Mesenchymal stem cell (in vitro differentiated cells and primary cell): Measurements from ENCODE around the gene PRSS50. TPM values are rescaled to one million over a fixed set of nuclear protein-coding genes. Genes with fewer than 3 reads are reported as not detected.

Experiments used
- DNase-seq: peaks from one replicate; pipeline ENCODE4 v3.0.0-alpha.2; 2013
- H2AFZ ChIP-seq: one replicate; pipeline ENCODE4 v1.6.1; 2013; ENCODE audit warnings: low read depth, mild to moderate bottlenecking, control low read depth, inconsistent platforms, low read length, moderate library complexity
- H2AK5ac ChIP-seq: 2 replicates; pipeline ENCODE4 v1.6.1; 2013; ENCODE audit warnings: low read length, moderate library complexity, mild to moderate bottlenecking, inconsistent platforms; ENCODE audit not compliant: severe bottlenecking
- H2BK120ac ChIP-seq: one replicate; pipeline ENCODE4 v1.6.1; 2013; ENCODE audit warnings: low read depth, mild to moderate bottlenecking, inconsistent platforms, low read length, moderate library complexity
- H2BK12ac ChIP-seq, 2 experiments: one replicate each; pipeline ENCODE4 v1.6.1; 2013; ENCODE audit warnings: inconsistent platforms in 2 of 2, low read length in 2 of 2, mild to moderate bottlenecking in 2 of 2, moderate library complexity in 2 of 2, control low read depth in 1 of 2
- H2BK15ac ChIP-seq: one replicate; pipeline ENCODE4 v1.6.1; 2013; ENCODE audit warnings: mild to moderate bottlenecking, low read depth, inconsistent platforms; ENCODE audit not compliant: poor library complexity, severe bottlenecking
- H2BK5ac ChIP-seq: 2 replicates; pipeline ENCODE4 v1.6.1; 2013; ENCODE audit warnings: low read depth, mild to moderate bottlenecking, low read length, control low read depth, inconsistent platforms; ENCODE audit not compliant: poor library complexity, severe bottlenecking
- H3K14ac ChIP-seq, 2 experiments: one replicate each; pipeline ENCODE4 v1.6.1; 2013; ENCODE audit warnings: inconsistent platforms in 2 of 2, low read length in 2 of 2, control low read depth in 1 of 2, mild to moderate bottlenecking in 1 of 2, moderate library complexity in 1 of 2
- H3K18ac ChIP-seq, 2 experiments: one replicate each; pipeline ENCODE4 v1.6.1; 2013; ENCODE audit warnings: inconsistent platforms in 2 of 2, low read length in 2 of 2, control low read depth in 1 of 2, low read depth in 1 of 2, mild to moderate bottlenecking in 1 of 2
- H3K23ac ChIP-seq, 2 experiments: one replicate each; pipeline ENCODE4 v1.6.1; 2013; ENCODE audit warnings: inconsistent platforms in 2 of 2, low read length in 2 of 2, mild to moderate bottlenecking in 2 of 2, moderate library complexity in 2 of 2, control low read depth in 1 of 2
- H3K27ac ChIP-seq: 2 replicates; pipeline ENCODE4 v1.5.1; 2013; ENCODE audit warnings: mild to moderate bottlenecking, moderate library complexity, low read length, control low read depth, inconsistent platforms; ENCODE audit not compliant: poor library complexity, severe bottlenecking
- H3K27me3 ChIP-seq, 2 experiments: 2 replicates each; pipeline versions ENCODE4 v1.6.1 to v1.7.0; 2013; ENCODE audit warnings: low read length in 2 of 2, mild to moderate bottlenecking in 2 of 2, moderate library complexity in 2 of 2, control low read depth in 1 of 2, inconsistent platforms in 1 of 2; ENCODE audit not compliant: control insufficient read depth in 1 of 2, insufficient read depth in 1 of 2
- H3K36me3 ChIP-seq, 2 experiments: 2 replicates each; pipeline versions ENCODE4 v1.6.1 to v1.7.0; 2013; ENCODE audit warnings: low read length in 2 of 2, control low read depth in 1 of 2, inconsistent platforms in 1 of 2, low read depth in 1 of 2, mild to moderate bottlenecking in 1 of 2; ENCODE audit not compliant: insufficient read depth in 2 of 2, control insufficient read depth in 1 of 2
- H3K4ac ChIP-seq, 2 experiments: one replicate each; pipeline ENCODE4 v1.6.1; 2013; ENCODE audit warnings: inconsistent platforms in 2 of 2, low read length in 2 of 2, mild to moderate bottlenecking in 2 of 2, moderate library complexity in 2 of 2, control low read depth in 1 of 2, low read depth in 1 of 2
- H3K4me1 ChIP-seq: 2 replicates; pipeline ENCODE4 v1.6.1; 2013; ENCODE audit warnings: low read depth, low read length, control low read depth; ENCODE audit not compliant: control insufficient read depth, insufficient read depth
- H3K4me2 ChIP-seq: 2 replicates; pipeline ENCODE4 v1.6.1; 2013; ENCODE audit warnings: low read length, mild to moderate bottlenecking, inconsistent platforms; ENCODE audit not compliant: poor library complexity, severe bottlenecking
- H3K4me3 ChIP-seq, 2 experiments: 2 replicates each; pipeline versions ENCODE4 v1.5.1 to v1.7.0; 2013; ENCODE audit warnings: low read length in 2 of 2, mild to moderate bottlenecking in 2 of 2, control low read depth in 1 of 2, low read depth in 1 of 2; ENCODE audit not compliant: insufficient read depth in 1 of 2
- H3K79me1 ChIP-seq: replicated peaks from 2 replicates; pipeline ENCODE4 v1.6.1; 2013; ENCODE audit warnings: mild to moderate bottlenecking, control low read depth, low read length, inconsistent platforms; ENCODE audit not compliant: poor library complexity, severe bottlenecking
- H3K9ac ChIP-seq: 2 replicates; pipeline ENCODE4 v1.7.0; 2013; ENCODE audit warnings: mild to moderate bottlenecking, low read length, moderate library complexity
- H3K9me3 ChIP-seq: 2 replicates; pipeline ENCODE4 v1.7.0; 2013; ENCODE audit warnings: mild to moderate bottlenecking, low read length; ENCODE audit not compliant: control insufficient read depth
- H4K8ac ChIP-seq: one replicate; pipeline ENCODE4 v1.6.1; 2013; ENCODE audit warnings: inconsistent platforms, mild to moderate bottlenecking, low read length, moderate library complexity
- H4K91ac ChIP-seq: one replicate; pipeline ENCODE4 v1.6.1; 2013; ENCODE audit warnings: mild to moderate bottlenecking, low read length, inconsistent platforms
- WGBS: methylation state at CpG from one replicate; pipeline ENCODE4 v1.1.7; 2013; ENCODE audit warnings: mixed read lengths; 5-methylcytosine and 5-hydroxymethylcytosine counted together
- polyA plus RNA-seq, 2 experiments: library from polyadenylated mRNA; stranded (reverse); fragments of 200-250 nt; gene quantifications; one replicate each; pipeline ENCODE4 v1.2.3, GENCODE V29; 2013

Gene PRSS50
- polyA plus RNA-seq (2013, experiment 1 of 2), result not detected
- not detected for polyA plus RNA-seq (2013, experiment 2 of 2)

- no peak within 1 kb of the TSS for H3K27ac ChIP-seq
- H3K9me3 ChIP-seq, result peaks cover 3% of the 10 kb centered on the region
- no peak for DNase-seq
- WGBS, result 88% methylated on average over 60 of the region's 61 CpGs
- no peak within 1 kb of the TSS for H2BK5ac ChIP-seq
- H3K18ac ChIP-seq, result no peak within 1 kb of the TSS
- H3K36me3 ChIP-seq, result no peaks in the 10 kb centered on the region
- no peaks in the 10 kb centered on the region for H3K79me1 ChIP-seq
- H2AFZ ChIP-seq, result no peak within 1 kb of the TSS
- peaks cover 10 to 67% of the 10 kb centered on the region in 2 experiments for H3K27me3 ChIP-seq
- no peak within 1 kb of the TSS for H4K91ac ChIP-seq
- H2AK5ac ChIP-seq, result no peak within 1 kb of the TSS
- no peak within 1 kb of the TSS for H3K4ac ChIP-seq
- no peak within 1 kb of the TSS for H2BK12ac ChIP-seq
- H2BK120ac ChIP-seq, result no peak within 1 kb of the TSS
- no peak within 1 kb of the TSS for H3K23ac ChIP-seq
- no peak within 1 kb of the TSS for H4K8ac ChIP-seq
- H3K14ac ChIP-seq, result no peak within 1 kb of the TSS
- H3K4me2 ChIP-seq, result no peak within 1 kb of the TSS
- no peak within 1 kb of the TSS for H3K9ac ChIP-seq
- no peak within 1 kb of the TSS for H3K4me3 ChIP-seq
- no peaks in the 10 kb centered on the region for H3K4me1 ChIP-seq
- H2BK15ac ChIP-seq, result no peak within 1 kb of the TSS
Measured at GRCh38 chr3:46717447-46718231, at the start of gene PRSS50. PRSS50 (minus strand) TSS chr3:46717869; CDS start chr3:46717824, 45 bp downstream.

GRCh38 chr3:46764206-46764605, 46.5 kb upstream of the PRSS50 start:
- Histone ChIP-seq H2BK12ac (no peak overlapping the region), H3K4me2 (no peak overlapping the region), H3K27ac (no peak overlapping the region), H3K4ac (no peak overlapping the region), H2AFZ (no peak overlapping the region), H3K36me3 (no peaks in the 10 kb centered on the region), H3K9ac (no peak overlapping the region), H2AK5ac (no peak overlapping the region), H2BK5ac (no peak overlapping the region), H2BK15ac (no peak overlapping the region), H2BK120ac (no peak overlapping the region), H3K27me3 (no peaks in the 10 kb centered on the region), H3K79me1 (no peaks in the 10 kb centered on the region), H3K14ac (no peak overlapping the region), H4K91ac (no peak overlapping the region), H4K8ac (no peak overlapping the region), H3K4me1 (no peaks in the 10 kb centered on the region), H3K23ac (no peak overlapping the region), H3K18ac (no peak overlapping the region), H3K4me3 (no peak overlapping the region), H3K9me3 (peaks cover 48% of the 10 kb centered on the region)
- DNase-seq, result no peak
- 100% methylated on average over 1 of the region's 1 CpG for WGBS

GRCh38 chr3:46763178-46763577, 45.5 kb upstream of the PRSS50 start:
- Histone ChIP-seq H3K18ac (no peak overlapping the region), H2BK120ac (no peak overlapping the region), H3K79me1 (no peaks in the 10 kb centered on the region), H3K14ac (no peak overlapping the region), H4K91ac (no peak overlapping the region), H2BK15ac (no peak overlapping the region), H3K4me2 (no peak overlapping the region), H3K4me1 (no peaks in the 10 kb centered on the region), H2BK12ac (no peak overlapping the region), H3K27ac (no peak overlapping the region), H3K9me3 (peaks cover 41% of the 10 kb centered on the region), H3K9ac (no peak overlapping the region), H3K36me3 (no peaks in the 10 kb centered on the region), H3K4me3 (no peak overlapping the region), H2BK5ac (no peak overlapping the region), H4K8ac (no peak overlapping the region), H3K4ac (no peak overlapping the region), H2AFZ (no peak overlapping the region), H2AK5ac (no peak overlapping the region), H3K27me3 (peaks cover 0 to 4% of the 10 kb centered on the region in 2 experiments), H3K23ac (no peak overlapping the region)
- DNase-seq, result no peak

GRCh38 chr3:46759239-46760167, 41.8 kb upstream of the PRSS50 start:
- Histone ChIP-seq H3K9ac (no peak overlapping the region), H2AFZ (no peak overlapping the region), H3K9me3 (peaks cover 18% of the 10 kb centered on the region), H3K36me3 (no peaks in the 10 kb centered on the region), H2BK120ac (no peak overlapping the region), H3K27ac (no peak overlapping the region), H3K23ac (no peak overlapping the region), H3K27me3 (peaks cover 5 to 8% of the 10 kb centered on the region in 2 experiments), H3K4me2 (no peak overlapping the region), H2BK5ac (no peak overlapping the region), H4K91ac (no peak overlapping the region), H3K4me3 (no peak overlapping the region), H2AK5ac (no peak overlapping the region), H3K14ac (no peak overlapping the region), H3K18ac (no peak overlapping the region), H3K4me1 (no peaks in the 10 kb centered on the region), H2BK12ac (no peak overlapping the region), H3K4ac (no peak overlapping the region), H3K79me1 (no peaks in the 10 kb centered on the region), H4K8ac (no peak overlapping the region), H2BK15ac (no peak overlapping the region)
- DNase-seq, result no peak
- WGBS, result 81% methylated on average over 4 of the region's 5 CpGs
